Panc1 (cell line): ENCODE data around the gene RPS15. TPM values are rescaled to one million over a fixed set of nuclear protein-coding genes. Genes with fewer than 3 reads are reported as not detected.

Experiments used
- ATAC-seq: fragments of 200-7000 bp; cut with Tn5 transposase; 2 replicates; pipeline ENCODE4 v1.9.1; 2020; ENCODE audit warnings: mild to moderate bottlenecking, moderate library complexity
- BruUV-seq: library from RNA; stranded (reverse); fragments of 400-500 nt; replicated peaks from 2 replicates; lab custom pipeline; 2021; lab: Mats Ljungman, UMichigan
- CTCF ChIA-PET: fragments of 300-600 bp; sonication (Branson Sonifier 250); formaldehyde crosslinking; loops from one replicate; lab custom pipeline; 2022; ENCODE audit warnings: antibody characterized with exemption; lab: Charles Lee
- POLR2A ChIA-PET: fragments of 300-600 bp; sonication (Branson Sonifier 250); formaldehyde crosslinking; loops from one replicate; lab custom pipeline; 2022; ENCODE audit warnings: antibody characterized with exemption; lab: Charles Lee
- DNase-seq: peaks from one replicate; pipeline ENCODE4 v3.0.0-alpha.2; 2010; ENCODE audit warnings: low read depth, low spot score
- H3K27ac ChIP-seq: 2 replicates; pipeline ENCODE4 v1.5.1; 2011; ENCODE audit warnings: mild to moderate bottlenecking, low read length, inconsistent platforms
- H3K27me3 ChIP-seq: fragments of 200-500 bp; sonication (Bioruptor generic); 2 replicates; pipeline ENCODE4 v1.6.0; 2014; ENCODE audit warnings: low read length, inconsistent platforms; ENCODE audit not compliant: control insufficient read depth, insufficient read depth
- H3K36me3 ChIP-seq: fragments of 200-500 bp; sonication (Bioruptor generic); 2 replicates; pipeline ENCODE4 v1.5.1; 2014; ENCODE audit warnings: inconsistent platforms, mild to moderate bottlenecking, low read length, moderate library complexity; ENCODE audit not compliant: control insufficient read depth, insufficient read depth
- H3K4me1 ChIP-seq: 2 replicates; pipeline ENCODE4 v1.5.1; 2011; ENCODE audit warnings: inconsistent platforms, mild to moderate bottlenecking, low read length, moderate library complexity; ENCODE audit not compliant: control insufficient read depth, insufficient read depth
- H3K4me3 ChIP-seq, 2 experiments: 2 replicates each; pipeline ENCODE4 v1.5.1; 2011 to 2012; ENCODE audit warnings: low read depth in 2 of 2, low read length in 2 of 2, mild to moderate bottlenecking in 2 of 2, inconsistent platforms in 1 of 2, moderate library complexity in 1 of 2
- H3K9me3 ChIP-seq: fragments of 200-500 bp; sonication (Bioruptor generic); 2 replicates; pipeline ENCODE4 v1.5.1; 2014; ENCODE audit warnings: low read depth, mild to moderate bottlenecking, inconsistent platforms, low read length, moderate library complexity; ENCODE audit not compliant: control insufficient read depth, insufficient read depth
- POLR2AphosphoS5 ChIP-seq: IDR thresholded peaks from 2 replicates; pipeline ENCODE4 v1.6.1; 2012; ENCODE audit warnings: mild to moderate bottlenecking, low read depth, low read length, moderate library complexity
- SIN3A ChIP-seq: IDR thresholded peaks from 2 replicates; pipeline ENCODE4 v1.6.1; 2012; ENCODE audit warnings: low read depth, mild to moderate bottlenecking, low read length, moderate library complexity, borderline replicate concordance; ENCODE audit not compliant: insufficient read depth
- TCF7L2 ChIP-seq: IDR thresholded peaks from 2 replicates; pipeline ENCODE4 v1.6.1; 2011; ENCODE audit warnings: mild to moderate bottlenecking, low read depth, low read length, inconsistent platforms
- in situ Hi-C: cut with HindIII; loops from 2 replicates; pipeline ENCODE4 v1.10.0; 2016; ENCODE audit warnings: low sequenced_read_pairs, low pct_unique_long_range_greater_than_20kb
- intact Hi-C: fragments of 100-400 bp; cut with micrococcal nuclease; formaldehyde crosslinking; loops from one replicate; pipeline ENCODE4 v1.10.0; 2022; ENCODE audit not compliant: unreplicated experiment
- total RNA-seq: library from RNA; stranded (reverse); gene quantifications from one replicate; pipeline ENCODE4 v1.2.1, GENCODE V29; 2021; ENCODE audit not compliant: unreplicated experiment
- TF ChIP-seq, protein P1 (sequence below), 2 experiments: IDR thresholded peaks; 2 replicates each; pipeline ENCODE4 v1.6.1; 2011 to 2012; ENCODE audit warnings: low read depth in 2 of 2, control low read depth in 1 of 2, low read length in 1 of 2, mild to moderate bottlenecking in 1 of 2, moderate library complexity in 1 of 2; ENCODE audit not compliant: insufficient read depth in 1 of 2
- TF ChIP-seq, protein P2 (sequence below): fragments of 450-650 bp; IDR thresholded peaks from 2 replicates; pipeline ENCODE4 v1.5.1; 2017; ENCODE audit warnings: mild to moderate bottlenecking

The RPS15 gene
- total RNA-seq, 1 experiment from 2014 or later: 1,067 TPM

DNA sequence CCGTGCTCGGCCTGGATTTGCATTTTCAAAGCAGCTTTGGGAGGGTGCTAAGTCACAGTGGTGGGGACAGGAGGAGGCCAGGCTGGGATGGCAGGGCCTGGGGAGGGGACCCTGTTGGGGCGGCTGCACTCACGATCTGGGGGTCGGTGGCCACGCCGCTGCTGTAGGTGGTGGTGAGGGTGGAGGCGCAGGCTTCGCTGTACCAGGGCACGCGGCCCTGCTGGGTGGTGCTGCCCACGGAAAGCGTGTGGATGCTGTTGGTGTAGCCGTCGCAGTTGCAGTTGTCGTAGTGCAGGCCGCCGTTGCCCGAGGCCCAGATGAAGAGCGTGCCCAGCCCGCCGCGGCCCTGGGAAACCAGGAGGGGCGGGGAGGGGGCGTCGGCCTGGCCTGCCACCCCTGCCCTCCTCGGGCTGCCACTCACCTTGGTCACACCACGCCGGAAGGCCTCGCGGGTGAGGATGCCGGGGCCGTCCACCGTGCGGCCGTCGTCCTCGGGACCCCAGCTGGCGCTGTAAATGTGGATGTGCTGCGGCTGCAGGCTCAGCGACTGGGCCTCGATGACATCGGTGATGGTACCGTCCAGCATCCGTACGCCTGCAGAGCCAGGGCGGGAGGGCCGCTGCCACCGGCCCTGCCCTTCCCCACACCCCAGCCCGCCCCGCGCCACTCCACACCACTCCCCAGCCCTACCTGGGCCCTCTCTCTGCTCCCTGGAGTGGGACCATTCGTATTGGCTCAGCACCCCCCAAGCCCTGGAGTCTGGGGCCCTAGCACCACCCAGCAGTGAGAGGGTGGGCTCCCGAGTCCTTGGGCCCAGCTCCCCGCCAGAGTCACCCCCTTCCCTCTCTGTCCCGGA, 48.8 kb downstream of the RPS15 start:
- no peaks in the 10 kb centered on the region; the same call in 1 of the 2 replicates for H3K36me3 ChIP-seq
- no peak for DNase-seq
- BruUV-seq: no TSS peak
- TF ChIP-seq, protein P1, sequence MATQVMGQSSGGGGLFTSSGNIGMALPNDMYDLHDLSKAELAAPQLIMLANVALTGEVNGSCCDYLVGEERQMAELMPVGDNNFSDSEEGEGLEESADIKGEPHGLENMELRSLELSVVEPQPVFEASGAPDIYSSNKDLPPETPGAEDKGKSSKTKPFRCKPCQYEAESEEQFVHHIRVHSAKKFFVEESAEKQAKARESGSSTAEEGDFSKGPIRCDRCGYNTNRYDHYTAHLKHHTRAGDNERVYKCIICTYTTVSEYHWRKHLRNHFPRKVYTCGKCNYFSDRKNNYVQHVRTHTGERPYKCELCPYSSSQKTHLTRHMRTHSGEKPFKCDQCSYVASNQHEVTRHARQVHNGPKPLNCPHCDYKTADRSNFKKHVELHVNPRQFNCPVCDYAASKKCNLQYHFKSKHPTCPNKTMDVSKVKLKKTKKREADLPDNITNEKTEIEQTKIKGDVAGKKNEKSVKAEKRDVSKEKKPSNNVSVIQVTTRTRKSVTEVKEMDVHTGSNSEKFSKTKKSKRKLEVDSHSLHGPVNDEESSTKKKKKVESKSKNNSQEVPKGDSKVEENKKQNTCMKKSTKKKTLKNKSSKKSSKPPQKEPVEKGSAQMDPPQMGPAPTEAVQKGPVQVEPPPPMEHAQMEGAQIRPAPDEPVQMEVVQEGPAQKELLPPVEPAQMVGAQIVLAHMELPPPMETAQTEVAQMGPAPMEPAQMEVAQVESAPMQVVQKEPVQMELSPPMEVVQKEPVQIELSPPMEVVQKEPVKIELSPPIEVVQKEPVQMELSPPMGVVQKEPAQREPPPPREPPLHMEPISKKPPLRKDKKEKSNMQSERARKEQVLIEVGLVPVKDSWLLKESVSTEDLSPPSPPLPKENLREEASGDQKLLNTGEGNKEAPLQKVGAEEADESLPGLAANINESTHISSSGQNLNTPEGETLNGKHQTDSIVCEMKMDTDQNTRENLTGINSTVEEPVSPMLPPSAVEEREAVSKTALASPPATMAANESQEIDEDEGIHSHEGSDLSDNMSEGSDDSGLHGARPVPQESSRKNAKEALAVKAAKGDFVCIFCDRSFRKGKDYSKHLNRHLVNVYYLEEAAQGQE (IDR thresholded peaks at IDR 0.05; ENCODE audit: insufficient read depth in 1 of 2, low read depth in 2 of 2, low read length in 1 of 2): no peak
- TF ChIP-seq, protein P2, sequence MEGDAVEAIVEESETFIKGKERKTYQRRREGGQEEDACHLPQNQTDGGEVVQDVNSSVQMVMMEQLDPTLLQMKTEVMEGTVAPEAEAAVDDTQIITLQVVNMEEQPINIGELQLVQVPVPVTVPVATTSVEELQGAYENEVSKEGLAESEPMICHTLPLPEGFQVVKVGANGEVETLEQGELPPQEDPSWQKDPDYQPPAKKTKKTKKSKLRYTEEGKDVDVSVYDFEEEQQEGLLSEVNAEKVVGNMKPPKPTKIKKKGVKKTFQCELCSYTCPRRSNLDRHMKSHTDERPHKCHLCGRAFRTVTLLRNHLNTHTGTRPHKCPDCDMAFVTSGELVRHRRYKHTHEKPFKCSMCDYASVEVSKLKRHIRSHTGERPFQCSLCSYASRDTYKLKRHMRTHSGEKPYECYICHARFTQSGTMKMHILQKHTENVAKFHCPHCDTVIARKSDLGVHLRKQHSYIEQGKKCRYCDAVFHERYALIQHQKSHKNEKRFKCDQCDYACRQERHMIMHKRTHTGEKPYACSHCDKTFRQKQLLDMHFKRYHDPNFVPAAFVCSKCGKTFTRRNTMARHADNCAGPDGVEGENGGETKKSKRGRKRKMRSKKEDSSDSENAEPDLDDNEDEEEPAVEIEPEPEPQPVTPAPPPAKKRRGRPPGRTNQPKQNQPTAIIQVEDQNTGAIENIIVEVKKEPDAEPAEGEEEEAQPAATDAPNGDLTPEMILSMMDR: no peak
- TF ChIP-seq POLR2AphosphoS5 (no peak), TCF7L2 (no peak), SIN3A (no peak)
- intact Hi-C loops: no loop called here
- H3K4me3 ChIP-seq: no peak overlapping the region
- H3K9me3 ChIP-seq: no peaks in the 10 kb centered on the region
- CTCF ChIA-PET: no interaction called here
- no peak for ATAC-seq
- POLR2A ChIA-PET: no interaction called here
- H3K27me3 ChIP-seq: no peaks in the 10 kb centered on the region
- H3K4me1 ChIP-seq: no peaks in the 10 kb centered on the region
- in situ Hi-C loops: no loop called here
- no peak overlapping the region for H3K27ac ChIP-seq

DNA sequence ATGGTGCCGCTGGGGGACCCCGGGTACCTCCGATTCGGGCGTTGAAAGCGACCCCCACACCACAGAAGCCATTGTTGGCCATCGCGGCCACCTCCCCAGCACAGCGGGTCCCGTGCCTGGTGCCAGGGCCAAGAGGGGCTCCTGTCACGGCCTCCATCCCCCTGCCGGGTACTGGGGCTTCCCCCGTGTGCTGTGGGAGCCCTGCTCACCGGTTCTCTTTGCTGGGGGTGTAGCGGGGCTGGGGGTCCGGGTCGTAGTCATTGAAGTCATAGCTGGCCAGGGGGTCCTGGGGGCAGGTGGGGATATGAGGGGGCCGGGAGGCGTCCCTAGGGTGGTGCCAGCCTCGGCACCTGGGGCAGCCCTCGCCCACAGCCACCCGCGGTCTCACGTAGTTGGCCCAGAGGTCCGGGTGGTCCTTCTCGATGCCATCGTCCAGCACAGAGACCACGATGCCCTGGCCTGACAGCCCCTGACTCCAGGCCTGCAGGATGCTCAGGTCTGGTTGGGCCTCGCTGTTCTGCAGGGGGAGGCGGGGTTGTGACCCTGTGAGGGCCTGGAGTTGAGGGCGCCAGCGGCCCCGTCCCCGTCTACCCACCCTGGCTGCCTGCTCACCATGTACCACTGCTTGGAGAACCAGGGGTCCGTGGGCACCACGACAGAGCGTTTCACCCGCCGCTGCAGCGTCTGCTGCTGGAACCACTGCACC, 49.5 kb downstream of the RPS15 start:
- CTCF ChIA-PET: no interaction called here

More for the DNA sequence above, 49.5 kb downstream of the RPS15 start:
- no peak for DNase-seq
- H3K27ac ChIP-seq: no peak overlapping the region
- H3K36me3 ChIP-seq: no peaks in the 10 kb centered on the region; the same call in 1 of the 2 replicates
- H3K4me1 ChIP-seq: no peaks in the 10 kb centered on the region; the same call in 1 of the 2 replicates
- no TSS peak for BruUV-seq
- POLR2A ChIA-PET: no interaction called here
- in situ Hi-C loops: no loop called here
- no peaks in the 10 kb centered on the region for H3K9me3 ChIP-seq
- TF ChIP-seq, protein P1 (IDR thresholded peaks at IDR 0.05; ENCODE audit: insufficient read depth in 1 of 2, low read depth in 2 of 2, low read length in 1 of 2): no peak
- TF ChIP-seq, protein P2: no peak
- TF ChIP-seq POLR2AphosphoS5 (no peak), SIN3A (no peak), TCF7L2 (no peak)
- no peak overlapping the region for H3K4me3 ChIP-seq
- no peak for ATAC-seq
- no peaks in the 10 kb centered on the region for H3K27me3 ChIP-seq
- intact Hi-C loops: no loop called here
